ENCODE data around the gene LPP.

Gene LPP

DNA sequence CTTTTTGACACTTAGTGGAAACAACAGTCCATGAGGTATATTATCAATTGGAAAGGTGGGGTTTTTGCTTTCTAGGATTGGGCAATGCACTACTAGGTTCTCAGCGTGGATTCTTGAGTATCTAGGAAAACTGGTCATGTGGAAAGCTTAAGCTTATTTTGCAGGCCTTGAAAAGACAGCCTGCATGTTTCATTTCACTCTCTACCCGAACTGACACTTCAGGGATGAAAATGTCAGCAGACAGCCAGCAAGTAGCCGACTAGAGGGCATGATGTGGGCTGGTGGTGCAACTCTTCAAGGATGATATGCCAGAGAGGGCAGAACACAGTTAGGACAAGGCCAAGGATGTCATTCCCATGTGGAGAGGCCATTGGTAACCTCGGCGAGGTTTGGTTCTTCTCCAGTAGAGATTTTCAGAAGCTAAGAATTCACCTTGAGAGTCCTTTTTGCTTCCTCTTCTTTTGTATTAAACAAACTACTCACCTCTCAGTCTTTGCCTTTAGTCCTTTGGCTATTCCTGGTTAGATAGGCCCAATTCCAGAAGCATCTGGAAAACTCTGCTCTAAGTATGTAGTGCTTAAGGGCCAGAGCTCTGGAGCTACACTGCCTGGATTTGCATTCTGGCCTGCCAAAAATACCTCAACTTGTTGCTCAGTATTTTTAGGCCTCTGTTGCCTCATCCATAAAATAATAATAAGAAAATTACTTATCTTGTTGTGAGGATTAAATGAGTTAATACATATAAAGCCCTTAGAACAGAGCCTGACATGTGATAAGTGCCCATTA, 17.9 kb downstream of the LPP start:
- DNase-seq = no peak

DNA sequence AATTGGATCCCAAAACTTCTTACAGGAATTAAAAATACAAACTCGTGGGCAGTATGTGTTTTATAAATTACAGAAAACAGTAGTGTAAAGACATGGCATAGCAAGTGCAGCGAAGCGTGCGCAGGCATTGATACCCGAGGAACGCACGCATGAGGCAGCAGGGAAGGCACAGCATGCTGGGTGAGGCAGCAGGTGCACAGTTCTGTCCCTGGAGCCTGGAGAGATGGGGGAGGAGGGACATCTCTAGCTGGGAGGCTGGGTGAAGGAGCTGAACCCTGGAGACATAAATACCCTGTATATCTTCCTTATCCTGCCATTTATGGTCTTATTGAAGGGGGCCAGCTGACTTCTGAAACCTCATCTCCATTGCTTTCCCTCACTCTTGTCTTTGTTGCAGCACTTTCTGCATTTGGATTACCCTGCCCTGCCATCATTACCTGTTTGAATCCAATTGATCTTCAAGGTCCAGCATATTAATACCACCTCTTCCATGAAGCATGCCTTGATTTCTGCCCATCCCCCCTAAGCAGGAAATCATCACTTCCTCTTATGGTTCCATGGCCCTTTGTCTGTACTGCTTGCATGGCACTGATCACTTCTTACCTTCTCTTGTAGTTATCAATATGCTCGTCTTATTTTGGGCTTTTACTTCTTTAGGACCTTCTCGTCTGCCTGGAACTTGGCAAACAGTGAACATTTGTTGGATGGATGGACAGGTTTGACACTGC, 20.5 kb downstream of the LPP start:
- no peak for DNase-seq

DNA sequence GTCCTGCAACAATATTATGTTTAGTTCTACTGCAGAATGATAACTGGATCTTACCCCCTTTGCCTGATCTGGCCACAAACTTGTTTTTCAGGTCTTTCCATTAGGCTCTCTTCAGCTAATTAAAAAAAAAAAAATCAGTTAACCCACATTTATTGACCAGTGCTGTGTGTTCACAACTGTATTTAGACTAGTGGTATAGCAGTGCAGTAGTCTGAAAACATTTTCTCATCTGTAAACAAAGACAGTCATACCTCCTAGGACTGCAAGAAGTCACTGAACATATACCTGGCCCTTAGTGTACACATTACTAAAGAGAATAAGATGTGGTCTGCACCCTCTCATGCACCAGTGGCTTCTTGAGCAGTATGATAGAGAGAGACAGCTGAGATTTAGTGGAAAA, 22.5 kb downstream of the LPP start:
- no peak for DNase-seq

DNA sequence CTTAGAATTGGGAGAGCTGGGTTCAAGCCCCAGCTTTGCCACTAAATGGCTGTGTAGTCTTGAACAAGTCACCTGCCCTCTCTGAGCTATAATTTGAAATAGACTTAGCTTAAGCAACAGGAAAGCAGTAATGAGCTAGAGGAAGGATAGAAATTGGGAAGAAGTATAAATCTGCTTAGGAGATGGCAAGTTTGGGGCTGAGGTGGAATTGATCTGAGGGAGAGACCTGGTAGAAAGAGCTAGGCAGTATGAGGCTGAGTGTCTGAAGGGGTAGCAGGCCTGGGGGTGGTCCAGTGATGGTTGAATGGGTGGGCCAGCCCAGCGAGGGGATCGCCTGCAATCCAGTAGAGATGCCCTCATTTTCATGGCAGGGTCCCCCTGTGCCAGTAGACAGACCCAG, 22.9 kb downstream of the LPP start:
- no peak for DNase-seq

DNA sequence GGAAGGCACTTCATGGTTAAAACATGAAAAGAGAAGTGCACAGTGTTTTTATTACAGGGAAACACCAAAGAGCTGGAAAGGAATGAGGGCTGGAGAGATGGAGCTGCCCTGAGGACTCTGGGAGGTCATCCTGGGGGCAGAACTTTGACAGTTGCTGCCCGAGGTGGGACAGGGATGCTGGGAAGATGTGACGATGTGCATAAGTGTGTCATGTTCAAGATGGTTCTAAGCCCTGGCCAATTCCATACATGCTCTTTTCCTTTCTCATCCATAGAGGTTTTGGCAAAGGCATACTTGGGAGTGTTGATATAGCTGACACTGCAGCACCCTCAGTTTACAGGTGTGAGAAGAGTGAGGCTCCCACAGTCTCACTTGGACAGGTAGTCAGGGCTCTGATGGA, 23.8 kb downstream of the LPP start:
- DNase-seq = no peak

DNA sequence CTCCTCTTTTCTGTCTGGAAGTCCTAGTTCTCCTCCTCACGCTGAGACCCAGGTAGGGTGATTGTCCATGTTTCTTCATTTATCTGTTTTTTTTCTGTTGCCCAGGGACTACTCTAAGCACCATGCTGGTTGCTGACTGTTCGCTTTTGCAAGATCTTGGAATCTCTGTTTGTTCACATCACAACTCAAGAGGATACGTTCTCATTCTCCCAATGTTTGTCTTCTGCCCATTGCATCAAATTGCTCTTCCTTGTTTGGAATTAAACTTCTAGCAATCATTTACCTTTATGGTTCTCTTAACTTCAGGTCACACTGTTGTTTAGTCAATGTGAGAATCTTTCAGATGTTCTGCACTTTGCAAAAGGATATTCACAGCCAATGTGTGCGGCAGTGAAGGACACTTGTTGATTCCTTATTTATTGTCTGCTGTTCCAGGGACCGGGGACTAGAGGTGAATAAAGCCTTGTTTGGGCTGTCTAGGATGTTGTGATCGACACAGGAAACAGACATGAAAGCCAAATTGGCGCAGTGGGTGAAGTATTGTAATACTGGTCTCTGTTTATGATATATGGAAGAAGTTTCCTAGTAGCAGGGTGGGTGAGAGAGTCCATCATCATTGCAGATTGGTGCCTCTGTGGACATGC, 24.5 kb downstream of the LPP start:
- no peak for DNase-seq

GRCh38 chr3:188179006-188179966, 25.3 kb downstream of the LPP start:
- DNase-seq = no peak

GRCh38 chr3:188180114-188180513, 26.2 kb downstream of the LPP start:
- no peak for DNase-seq

DNA sequence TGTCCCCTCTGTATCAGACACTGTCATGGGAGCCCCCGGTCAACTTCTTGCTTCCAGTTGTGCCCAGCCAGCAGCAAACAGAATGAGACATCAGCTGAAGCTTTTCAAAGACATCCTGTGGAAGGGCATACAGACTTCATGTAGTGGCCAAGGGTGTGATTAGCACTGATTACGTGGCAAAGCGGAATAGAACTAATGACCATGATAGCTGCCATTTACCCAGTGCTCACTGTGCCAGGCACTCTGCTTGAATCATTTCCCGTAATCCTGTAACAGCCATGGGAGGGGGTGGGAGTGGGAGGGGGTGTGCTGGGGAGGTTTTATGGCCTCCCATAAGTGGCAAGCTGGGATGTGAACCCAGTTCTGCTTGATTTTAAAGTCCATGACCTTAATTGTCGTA, 29.5 kb downstream of the LPP start:
- DNase-seq = no peak

- no peak for DNase-seq
Measured at GRCh38 chr3:188184160-188184559, 30.2 kb downstream of the LPP start.

GRCh38 chr3:188184649-188185048, 30.7 kb downstream of the LPP start:
- no peak for DNase-seq

DNA sequence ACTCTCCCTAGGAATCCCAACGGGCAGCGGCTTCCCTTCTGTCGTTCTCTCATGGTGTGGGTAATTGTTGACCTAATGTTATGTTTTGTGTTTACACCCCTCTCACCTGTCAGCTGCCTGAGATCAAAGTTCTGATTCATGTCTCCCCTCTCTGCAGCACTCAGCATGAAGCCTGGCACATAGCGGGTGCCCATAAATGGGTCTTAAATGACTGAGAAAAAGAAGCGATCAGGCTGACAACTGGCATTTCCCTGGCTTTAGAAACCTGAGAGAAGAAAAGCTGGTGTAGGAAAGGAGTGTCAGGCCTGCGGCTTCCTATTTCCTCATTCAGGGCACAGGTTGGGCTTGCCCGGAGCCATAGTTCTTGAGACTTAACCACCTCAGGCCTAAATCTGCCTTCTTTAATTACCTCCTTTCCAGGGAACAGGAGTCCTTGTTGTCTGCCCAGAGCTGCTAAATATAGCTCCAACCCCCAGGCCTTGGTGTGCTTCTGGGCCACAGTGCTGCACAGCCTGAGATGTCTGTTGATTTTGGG, 31.8 kb downstream of the LPP start:
- DNase-seq = no peak

GRCh38 chr3:188187053-188187452, 33.1 kb downstream of the LPP start:
- DNase-seq = no peak

DNA sequence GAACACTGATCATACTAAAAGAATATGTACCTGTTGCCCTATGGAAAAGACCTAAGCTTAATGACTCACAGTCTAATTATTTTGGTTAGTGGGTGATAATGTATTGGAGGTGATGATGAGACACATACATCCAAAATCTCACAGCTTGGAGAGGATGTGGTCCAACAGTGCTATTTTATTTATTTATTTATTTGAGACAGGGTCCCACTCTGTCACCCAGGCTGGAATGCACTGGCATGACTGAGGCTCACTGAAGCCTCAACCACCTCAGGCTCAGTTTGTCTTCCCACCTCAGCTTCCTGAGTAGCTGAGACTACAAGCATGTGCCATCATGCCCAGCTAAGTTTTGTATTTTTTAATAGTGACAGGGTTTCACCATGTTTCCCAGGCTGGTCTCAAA, 35.0 kb downstream of the LPP start:
- DNase-seq = no peak

DNA sequence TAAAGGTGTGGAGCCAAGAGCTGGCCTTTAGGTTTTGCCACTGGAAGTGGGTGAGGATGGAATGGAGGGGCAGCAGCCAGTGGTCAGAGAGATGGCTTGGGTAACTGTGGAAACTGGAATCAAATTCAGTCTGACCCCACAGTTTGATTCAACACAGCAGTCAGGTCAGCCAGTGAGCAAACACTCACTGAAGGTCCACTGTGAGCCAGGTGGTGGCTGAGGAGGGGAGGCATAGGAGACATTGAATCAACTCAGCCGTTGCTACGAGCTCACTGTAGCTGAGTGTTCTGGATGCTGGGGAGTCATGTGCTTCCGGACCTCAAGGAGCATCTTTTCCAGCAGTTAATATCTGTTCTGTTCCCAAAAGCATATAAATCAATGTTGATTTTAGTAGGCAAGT, 37.5 kb downstream of the LPP start:
- DNase-seq = no peak

DNA sequence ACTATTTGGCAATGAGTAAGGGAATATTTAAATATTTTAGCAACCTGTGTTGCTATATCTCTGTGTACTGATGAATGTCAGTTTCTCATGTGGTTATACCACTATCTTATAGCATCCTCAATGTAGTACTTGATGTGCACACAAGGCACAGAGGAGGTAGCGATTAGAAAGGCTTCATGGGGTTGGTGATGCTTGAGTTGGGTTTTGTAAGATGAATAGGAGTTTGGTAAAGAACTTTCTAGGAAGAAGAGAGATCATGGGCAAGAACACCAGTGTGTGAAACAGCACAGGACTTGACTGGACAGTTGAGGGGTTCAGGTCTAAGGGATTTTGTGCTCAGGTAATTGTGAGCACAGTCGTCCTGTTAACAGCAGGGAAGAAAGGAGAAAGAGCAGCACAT, 38.1 kb downstream of the LPP start:
- no peak for DNase-seq

GRCh38 chr3:188194332-188194731, 40.4 kb downstream of the LPP start:
- no peak for DNase-seq

DNA sequence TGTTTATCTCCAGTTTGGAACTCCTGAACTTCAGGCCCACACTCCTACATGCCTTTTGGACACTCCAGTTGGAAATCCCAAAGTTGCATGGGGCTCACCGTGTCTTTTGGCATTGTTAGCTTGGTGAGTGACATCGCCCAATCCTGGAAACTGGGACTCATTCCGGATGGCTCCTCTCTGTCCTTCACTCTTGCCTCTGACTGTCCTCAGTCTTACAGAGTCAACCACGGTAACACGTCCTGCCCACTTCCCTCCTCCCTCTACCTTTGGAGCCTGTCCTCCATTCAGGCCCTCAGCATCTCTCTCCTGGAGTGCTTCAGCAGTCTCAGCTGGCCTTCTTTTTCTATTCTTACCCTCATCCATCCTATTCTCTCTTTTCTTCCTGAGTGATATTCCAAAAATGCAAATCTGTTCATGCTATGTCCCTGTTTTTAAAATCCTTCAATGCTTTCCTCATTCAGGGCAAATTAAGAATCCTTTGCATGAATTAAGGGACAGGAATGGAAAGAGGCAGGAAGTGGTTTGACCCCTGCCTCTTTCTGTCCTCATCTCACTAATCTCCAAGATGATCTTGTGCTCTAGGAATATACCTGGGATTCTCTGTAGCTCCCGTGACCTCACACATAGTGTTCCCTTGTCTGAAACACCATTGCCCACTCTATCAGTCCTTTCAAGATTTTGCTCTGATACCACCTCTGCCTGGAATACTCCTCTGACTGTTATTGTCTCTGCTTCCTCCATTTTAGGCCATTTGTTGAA, 42.5 kb downstream of the LPP start:
- no peak for DNase-seq

GRCh38 chr3:188197388-188197847, 43.5 kb downstream of the LPP start:
- DNase-seq = no peak

- DNase-seq = no peak
Measured at GRCh38 chr3:188198001-188198400, 44.0 kb downstream of the LPP start.

- no peak for DNase-seq
Measured at GRCh38 chr3:188198760-188199327, 44.9 kb downstream of the LPP start.

All from stimulated activated CD4-positive, alpha-beta T cell treated with anti-CD3 and anti-CD28 coated beads, Interleukin-2, amount 100 ng/mL, for 48 hours (primary cell).